Liver (tissue), 9 donors: ENCODE measurements around the gene ANKRD50. TPM values are rescaled to one million over a fixed set of nuclear protein-coding genes. Genes with fewer than 3 reads are reported as not detected.

Experiments
- DNase-seq: peaks from one replicate; pipeline ENCODE4 v3.0.0-alpha.2; 2017; ENCODE audit warnings: low spot score
- H3K27ac ChIP-seq, 2 donors: one replicate each; pipeline ENCODE4 v1.7.0; 2013; ENCODE audit warnings: inconsistent platforms in 2 of 2, low read length in 2 of 2, control low read depth in 1 of 2, low read depth in 1 of 2, mild to moderate bottlenecking in 1 of 2
- H3K27me3 ChIP-seq, 4 donors: one replicate each; pipeline versions ENCODE4 v1.6.1 to v1.7.0; 2013; ENCODE audit warnings: low read length in 3 of 4, inconsistent platforms in 1 of 4, mild to moderate bottlenecking in 1 of 4, moderate library complexity in 1 of 4; ENCODE audit not compliant: control insufficient read depth in 4 of 4, insufficient read depth in 4 of 4
- H3K36me3 ChIP-seq, 4 donors: one replicate each; pipeline versions ENCODE4 v1.6.1 to v1.7.0; 2013; ENCODE audit warnings: low read length in 3 of 4, mild to moderate bottlenecking in 3 of 4, low read depth in 1 of 4, moderate library complexity in 1 of 4; ENCODE audit not compliant: control insufficient read depth in 4 of 4, insufficient read depth in 3 of 4
- H3K4me1 ChIP-seq, 4 donors: one replicate each; pipeline versions ENCODE4 v1.6.1 to v1.7.0; 2013; ENCODE audit warnings: low read length in 3 of 4, mild to moderate bottlenecking in 3 of 4, moderate library complexity in 1 of 4; ENCODE audit not compliant: control insufficient read depth in 4 of 4, insufficient read depth in 4 of 4
- H3K4me3 ChIP-seq, 3 donors: one replicate each; pipeline versions ENCODE4 v1.6.1 to v1.7.0; 2013; ENCODE audit warnings: low read length in 3 of 3, control low read depth in 1 of 3, low read depth in 1 of 3, mild to moderate bottlenecking in 1 of 3
- H3K9ac ChIP-seq, 2 donors: one replicate each; pipeline ENCODE4 v1.7.0; 2013; ENCODE audit warnings: low read length in 2 of 2, mild to moderate bottlenecking in 2 of 2, moderate library complexity in 2 of 2, control low read depth in 1 of 2, low read depth in 1 of 2
- H3K9me3 ChIP-seq, 4 donors: one replicate each; pipeline versions ENCODE4 v1.6.1 to v1.7.0; 2013; ENCODE audit warnings: low read length in 3 of 4; ENCODE audit not compliant: control insufficient read depth in 4 of 4
- CTCF ChIP-seq: fragments of 150-350 bp; IDR thresholded peaks from 2 replicates; pipeline ENCODE4 v1.5.1; 2017; ENCODE audit warnings: improper control_type of control experiment, low read depth, low read length; ENCODE audit not compliant: missing input control
- EGR1 ChIP-seq, 2 donors: IDR thresholded peaks; 2 replicates each; pipeline ENCODE4 v1.6.1; 2016 to 2018; ENCODE audit warnings: antibody characterized with exemption in 2 of 2, low read depth in 2 of 2
- FOXA1 ChIP-seq: IDR thresholded peaks from 2 replicates; pipeline ENCODE4 v1.6.1; 2016; ENCODE audit warnings: antibody characterized with exemption
- FOXA2 ChIP-seq: IDR thresholded peaks from 2 replicates; pipeline ENCODE4 v1.6.1; 2016; ENCODE audit warnings: antibody characterized with exemption
- GABPA ChIP-seq, 2 donors: IDR thresholded peaks in 1 of 2; conservative IDR thresholded peaks in 1 of 2; 2 replicates each; pipeline ENCODE4 v1.6.1; 2016; ENCODE audit warnings: antibody characterized with exemption in 2 of 2, mild to moderate bottlenecking in 1 of 2, moderate library complexity in 1 of 2
- HNF4A ChIP-seq, 2 donors: conservative IDR thresholded peaks; 2 replicates each; pipeline ENCODE4 v1.6.1; 2016; ENCODE audit warnings: antibody characterized with exemption in 2 of 2, mild to moderate bottlenecking in 2 of 2
- HNF4G ChIP-seq: IDR thresholded peaks from 2 replicates; pipeline ENCODE4 v1.6.1; 2016; ENCODE audit warnings: antibody characterized with exemption
- JUND ChIP-seq, 2 donors: IDR thresholded peaks; 2 replicates each; pipeline ENCODE4 v1.6.1; 2016; ENCODE audit warnings: antibody characterized with exemption in 2 of 2
- NR2F2 ChIP-seq: IDR thresholded peaks from 2 replicates; pipeline ENCODE4 v1.6.1; 2016; ENCODE audit warnings: antibody characterized with exemption
- RAD21 ChIP-seq, 2 donors: IDR thresholded peaks; 2 replicates each; pipeline ENCODE4 v1.6.1; 2016; ENCODE audit warnings: antibody characterized with exemption in 2 of 2, mild to moderate bottlenecking in 2 of 2
- SP1 ChIP-seq: IDR thresholded peaks from 2 replicates; pipeline ENCODE4 v1.6.1; 2018; ENCODE audit warnings: antibody characterized with exemption, mild to moderate bottlenecking
- WGBS: extraction: QIAGEN DNeasy Blood & Tissue Kit; methylation state at CpG from one replicate; pipeline ENCODE4 v1.1.7; 2013; 5-methylcytosine and 5-hydroxymethylcytosine counted together
- polyA plus RNA-seq, 2 donors: library from polyadenylated mRNA; stranded (reverse) in 1 of 2; unstranded in 1 of 2; fragments of 200-250 nt in 1 of 2; fragments of >200 nt in 1 of 2; fragmentation: Nextera tagmentation in 1 of 2; extraction: Ambion mirVana in 1 of 2; gene quantifications; one replicate each; pipeline versions ENCODE4 v1.2.1 to v1.2.3, GENCODE V29; 2013 to 2015
- total RNA-seq, 2 donors: library from RNA; depleted of rRNA; stranded (reverse); fragments of >200 nt; gene quantifications; one replicate each; pipeline ENCODE4 v1.2.3, GENCODE V29; 2014
- TF ChIP-seq, protein P1 (sequence below): IDR thresholded peaks from 2 replicates; pipeline ENCODE4 v1.6.1; 2016; ENCODE audit warnings: antibody characterized with exemption, mild to moderate bottlenecking
- donor health status: healthy.
- donor health status: healthy.
- donor health status: healthy.
- donor health status: healthy.
- donor health status: healthy.

Gene ANKRD50
- total and polyA plus RNA-seq, 4 donors: 2.4 to 16.7 (median 6.0) TPM

GRCh38 chr4:124708517-124709300 lies 3.8 kb downstream of the ANKRD50 start:
- Histone ChIP-seq H3K4me1 (peaks cover 3 to 32% (median 21%) of the 10 kb centered on the region in 4 donors), H3K27me3 (no peaks in the 10 kb centered on the region), H3K4me3 (no peak overlapping the region), H3K27ac (no peak overlapping the region), H3K36me3 (no peaks in the 10 kb centered on the region), H3K9ac (no peak overlapping the region), H3K9me3 (no peaks in the 10 kb centered on the region)
- no peak for DNase-seq
- 93% methylated on average over 1 of the region's 1 CpG for WGBS
- no peak for TF ChIP-seq HNF4G

GRCh38 chr4:124705393-124705792 lies 7.1 kb downstream of the ANKRD50 start:
- Histone ChIP-seq H3K9ac (no peak overlapping the region), H3K4me1 (peaks cover 3 to 11% (median 6%) of the 10 kb centered on the region in 4 donors), H3K27me3 (no peaks in the 10 kb centered on the region), H3K9me3 (no peaks in the 10 kb centered on the region), H3K4me3 (no peak overlapping the region), H3K27ac (no peak overlapping the region), H3K36me3 (no peaks in the 10 kb centered on the region)
- 58% methylated on average over 2 of the region's 2 CpGs for WGBS
- peak; percentile 47 to 68 for TF ChIP-seq HNF4A (conservative IDR thresholded peaks at IDR 0.05)
- peak in 1 of 2 donors; percentile 20 for TF ChIP-seq RAD21 (IDR thresholded peaks at IDR 0.05)
- TF ChIP-seq NR2F2: no peak
- no peak for TF ChIP-seq EGR1 (IDR thresholded peaks at IDR 0.05; ENCODE audit: low read depth in 2 of 2)
- TF ChIP-seq JUND (IDR thresholded peaks at IDR 0.05): no peak
- TF ChIP-seq, protein P1, sequence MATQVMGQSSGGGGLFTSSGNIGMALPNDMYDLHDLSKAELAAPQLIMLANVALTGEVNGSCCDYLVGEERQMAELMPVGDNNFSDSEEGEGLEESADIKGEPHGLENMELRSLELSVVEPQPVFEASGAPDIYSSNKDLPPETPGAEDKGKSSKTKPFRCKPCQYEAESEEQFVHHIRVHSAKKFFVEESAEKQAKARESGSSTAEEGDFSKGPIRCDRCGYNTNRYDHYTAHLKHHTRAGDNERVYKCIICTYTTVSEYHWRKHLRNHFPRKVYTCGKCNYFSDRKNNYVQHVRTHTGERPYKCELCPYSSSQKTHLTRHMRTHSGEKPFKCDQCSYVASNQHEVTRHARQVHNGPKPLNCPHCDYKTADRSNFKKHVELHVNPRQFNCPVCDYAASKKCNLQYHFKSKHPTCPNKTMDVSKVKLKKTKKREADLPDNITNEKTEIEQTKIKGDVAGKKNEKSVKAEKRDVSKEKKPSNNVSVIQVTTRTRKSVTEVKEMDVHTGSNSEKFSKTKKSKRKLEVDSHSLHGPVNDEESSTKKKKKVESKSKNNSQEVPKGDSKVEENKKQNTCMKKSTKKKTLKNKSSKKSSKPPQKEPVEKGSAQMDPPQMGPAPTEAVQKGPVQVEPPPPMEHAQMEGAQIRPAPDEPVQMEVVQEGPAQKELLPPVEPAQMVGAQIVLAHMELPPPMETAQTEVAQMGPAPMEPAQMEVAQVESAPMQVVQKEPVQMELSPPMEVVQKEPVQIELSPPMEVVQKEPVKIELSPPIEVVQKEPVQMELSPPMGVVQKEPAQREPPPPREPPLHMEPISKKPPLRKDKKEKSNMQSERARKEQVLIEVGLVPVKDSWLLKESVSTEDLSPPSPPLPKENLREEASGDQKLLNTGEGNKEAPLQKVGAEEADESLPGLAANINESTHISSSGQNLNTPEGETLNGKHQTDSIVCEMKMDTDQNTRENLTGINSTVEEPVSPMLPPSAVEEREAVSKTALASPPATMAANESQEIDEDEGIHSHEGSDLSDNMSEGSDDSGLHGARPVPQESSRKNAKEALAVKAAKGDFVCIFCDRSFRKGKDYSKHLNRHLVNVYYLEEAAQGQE: no peak
- TF ChIP-seq SP1: peak; percentile 16
- no peak for TF ChIP-seq FOXA1
- no peak for TF ChIP-seq CTCF
- no peak for DNase-seq

DNA sequence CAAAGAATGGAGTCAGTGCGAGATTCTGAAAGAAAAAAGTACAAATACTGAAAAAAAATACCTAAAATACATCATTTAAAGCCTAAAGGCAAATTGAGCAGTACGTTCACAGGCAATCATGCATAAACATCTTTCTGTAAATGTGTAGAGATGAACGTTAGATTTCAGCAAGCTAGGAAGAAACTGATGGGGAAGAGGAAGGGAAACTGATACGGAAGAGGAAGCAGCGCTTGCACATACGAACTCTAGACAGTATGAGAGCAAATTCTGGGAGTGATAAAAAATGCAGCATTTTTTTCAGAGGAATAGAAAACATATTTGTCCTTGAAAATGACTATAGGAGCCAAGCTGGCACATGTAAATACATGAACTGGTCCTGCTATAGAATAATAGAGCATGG lies 9.4 kb downstream of the ANKRD50 start:
- no peak for DNase-seq
- Histone ChIP-seq H3K36me3 (no peaks in the 10 kb centered on the region), H3K4me1 (peaks cover 0 to 3% (median 0%) of the 10 kb centered on the region in 4 donors), H3K4me3 (no peak overlapping the region), H3K9ac (no peak overlapping the region), H3K27ac (no peak overlapping the region), H3K27me3 (no peaks in the 10 kb centered on the region), H3K9me3 (no peaks in the 10 kb centered on the region)
- WGBS: 83% methylated on average over 6 of the region's 6 CpGs
- TF ChIP-seq GABPA (IDR thresholded peaks at IDR 0.05 in 1 of 2, conservative IDR thresholded peaks at IDR 0.05 in 1 of 2) (no peak), FOXA2 (no peak), FOXA1 (no peak), NR2F2 (no peak)
